ENCODE measurements around the gene JAKMIP2.

GRCh38 chr5:147773587-147773986, 8.9 kb downstream of the JAKMIP2 start:
- no peak for TF ChIP-seq EZH2phosphoT487 (conservative IDR thresholded peaks at IDR 0.05; ENCODE audit: low read length)
- no peak for TF ChIP-seq CTCF (IDR thresholded peaks at IDR 0.05; ENCODE audit: insufficient read depth, low read length, poor library complexity, severe bottlenecking)

All from SU-DHL-6 (cell line).